Measurements from ENCODE around the gene SLC5A1. TPM values are rescaled to one million over a fixed set of nuclear protein-coding genes. Genes with fewer than 3 reads are reported as not detected.

SLC5A1 gene
- total RNA-seq, 4 donors from 2014 or later: 0.16 to 1.2 TPM; not detected in 2

GRCh38 chr22:32075997-32076760 is 33.1 kb downstream of the SLC5A1 start:
- no peak for TF ChIP-seq POLR2A (IDR thresholded peaks at IDR 0.05)
- TF ChIP-seq EP300 (IDR thresholded peaks at IDR 0.05): no peak
- TF ChIP-seq, protein P1, sequence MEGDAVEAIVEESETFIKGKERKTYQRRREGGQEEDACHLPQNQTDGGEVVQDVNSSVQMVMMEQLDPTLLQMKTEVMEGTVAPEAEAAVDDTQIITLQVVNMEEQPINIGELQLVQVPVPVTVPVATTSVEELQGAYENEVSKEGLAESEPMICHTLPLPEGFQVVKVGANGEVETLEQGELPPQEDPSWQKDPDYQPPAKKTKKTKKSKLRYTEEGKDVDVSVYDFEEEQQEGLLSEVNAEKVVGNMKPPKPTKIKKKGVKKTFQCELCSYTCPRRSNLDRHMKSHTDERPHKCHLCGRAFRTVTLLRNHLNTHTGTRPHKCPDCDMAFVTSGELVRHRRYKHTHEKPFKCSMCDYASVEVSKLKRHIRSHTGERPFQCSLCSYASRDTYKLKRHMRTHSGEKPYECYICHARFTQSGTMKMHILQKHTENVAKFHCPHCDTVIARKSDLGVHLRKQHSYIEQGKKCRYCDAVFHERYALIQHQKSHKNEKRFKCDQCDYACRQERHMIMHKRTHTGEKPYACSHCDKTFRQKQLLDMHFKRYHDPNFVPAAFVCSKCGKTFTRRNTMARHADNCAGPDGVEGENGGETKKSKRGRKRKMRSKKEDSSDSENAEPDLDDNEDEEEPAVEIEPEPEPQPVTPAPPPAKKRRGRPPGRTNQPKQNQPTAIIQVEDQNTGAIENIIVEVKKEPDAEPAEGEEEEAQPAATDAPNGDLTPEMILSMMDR (IDR thresholded peaks at IDR 0.05): no peak
- TF ChIP-seq POLR2AphosphoS5 (IDR thresholded peaks at IDR 0.05): no peak
- H3K9me3 ChIP-seq: no peaks in the 10 kb centered on the region
- no peak overlapping the region for H3K4me3 ChIP-seq
- H3K4me1 ChIP-seq: no peaks in the 10 kb centered on the region
- no peak overlapping the region for H3K27ac ChIP-seq
- H3K27me3 ChIP-seq: peaks cover 27% of the 10 kb centered on the region
- 64 to 85% methylated on average over 5 to 8 of the region's 10 CpGs for WGBS, 2 donors (ENCODE audit: low coverage in 1 of 2)
- ATAC-seq: no peak
- H3K36me3 ChIP-seq: no peaks in the 10 kb centered on the region

GRCh38 chr22:32076761-32077084 is 33.7 kb downstream of the SLC5A1 start:
- Histone ChIP-seq H3K4me3 (no peak overlapping the region), H3K27ac (no peak overlapping the region), H3K9me3 (no peaks in the 10 kb centered on the region), H3K27me3 (peaks cover 22% of the 10 kb centered on the region), H3K36me3 (no peaks in the 10 kb centered on the region), H3K4me1 (no peaks in the 10 kb centered on the region)
- TF ChIP-seq EP300 (IDR thresholded peaks at IDR 0.05): no peak
- no peak for TF ChIP-seq POLR2A (IDR thresholded peaks at IDR 0.05)
- no peak for TF ChIP-seq POLR2AphosphoS5 (IDR thresholded peaks at IDR 0.05)
- TF ChIP-seq, protein P1 (IDR thresholded peaks at IDR 0.05): no peak
- whole genome bisulfite sequencing, 2 donors (ENCODE audit: low coverage in 1 of 2): 17 to 23% methylated on average over 3 to 5 of the region's 6 CpGs
- no peak for ATAC-seq

DNA sequence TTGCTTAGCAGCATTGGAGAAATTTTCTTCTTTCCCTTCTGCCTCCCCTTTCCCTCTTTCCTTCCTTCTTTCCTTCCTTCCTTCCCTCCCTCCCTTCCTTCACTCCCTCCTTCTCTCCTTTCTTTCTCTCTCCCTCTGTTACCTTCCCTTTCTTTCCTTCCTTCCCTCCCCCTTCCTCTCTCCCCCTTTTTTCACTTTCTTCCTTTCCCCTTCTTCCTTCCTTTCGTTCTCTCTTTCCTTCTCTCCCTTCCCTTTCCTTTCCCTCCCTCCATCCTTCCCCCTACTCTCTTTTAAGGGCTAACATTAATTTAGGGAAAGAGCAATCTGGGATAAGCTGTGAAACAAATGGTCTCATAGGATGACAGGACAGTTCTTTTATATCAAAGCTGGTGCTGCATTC is 34.1 kb downstream of the SLC5A1 start:
- no peak overlapping the region for H3K27ac ChIP-seq
- no peak for TF ChIP-seq POLR2AphosphoS5 (IDR thresholded peaks at IDR 0.05)
- TF ChIP-seq, protein P1 (IDR thresholded peaks at IDR 0.05): no peak
- no peak for TF ChIP-seq EP300 (IDR thresholded peaks at IDR 0.05)
- no peak for TF ChIP-seq POLR2A (IDR thresholded peaks at IDR 0.05)
- no peak overlapping the region for H3K4me3 ChIP-seq
- WGBS, 2 donors (ENCODE audit: low coverage in 1 of 2): 50% methylated on average over 1 of the region's 1 CpG; no CpG with 5 or more reads in 1 of the 2 donors
- ATAC-seq: no peak
- no peaks in the 10 kb centered on the region for H3K36me3 ChIP-seq
- H3K9me3 ChIP-seq: no peaks in the 10 kb centered on the region
- H3K4me1 ChIP-seq: no peaks in the 10 kb centered on the region
- peaks cover 19% of the 10 kb centered on the region for H3K27me3 ChIP-seq

DNA sequence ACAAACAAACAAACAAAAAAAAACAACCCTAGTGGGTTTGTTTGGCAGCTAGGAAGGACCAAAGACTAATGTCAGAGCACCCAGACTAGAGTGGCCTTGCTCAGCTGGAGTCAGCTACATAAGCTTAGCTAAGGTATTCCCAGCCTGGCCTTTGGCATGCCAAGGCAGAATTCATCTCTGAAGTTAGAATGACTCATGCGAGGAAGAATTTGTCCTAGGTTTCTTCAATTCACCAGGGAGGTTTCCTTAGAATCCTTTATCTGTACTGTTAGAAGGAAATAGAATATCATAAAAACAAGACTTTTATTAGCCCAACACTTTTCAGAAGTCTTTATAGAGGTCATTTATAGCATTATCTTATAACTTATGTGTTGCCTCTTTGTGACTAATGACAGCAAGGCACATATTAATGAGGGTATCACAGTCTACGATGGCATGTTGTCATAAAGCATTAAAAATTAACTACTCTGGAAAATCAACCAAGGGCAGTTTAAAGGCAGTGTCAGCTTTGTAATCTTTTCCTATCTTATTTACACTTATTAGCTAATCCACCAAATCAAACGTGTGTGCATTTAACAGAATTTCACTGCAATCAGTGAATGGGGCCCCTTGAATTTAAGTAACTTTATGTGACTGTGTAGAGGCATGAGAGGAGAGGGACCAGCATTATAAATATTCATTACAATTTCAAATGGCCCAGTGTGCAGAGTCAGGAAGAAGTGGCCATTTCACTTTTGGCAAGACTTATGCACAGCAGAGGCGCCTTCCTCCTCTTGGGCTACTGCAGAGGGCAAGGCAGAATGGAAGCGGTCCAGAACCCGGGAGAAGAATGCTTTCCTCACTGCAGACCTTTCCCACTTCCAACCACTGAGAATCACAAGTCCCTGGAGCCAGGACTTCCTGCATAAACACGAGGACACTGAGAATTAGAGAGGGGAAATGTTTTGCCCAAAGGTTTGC is 36.3 kb downstream of the SLC5A1 start:
- Histone ChIP-seq H3K27ac (no peak overlapping the region), H3K4me3 (no peak overlapping the region), H3K36me3 (no peaks in the 10 kb centered on the region), H3K9me3 (no peaks in the 10 kb centered on the region), H3K4me1 (no peaks in the 10 kb centered on the region), H3K27me3 (peaks cover 15% of the 10 kb centered on the region)
- TF ChIP-seq, protein P1 (IDR thresholded peaks at IDR 0.05): no peak
- no peak for TF ChIP-seq POLR2A (IDR thresholded peaks at IDR 0.05)
- ATAC-seq: no peak
- 41 to 54% methylated on average over 5 to 7 of the region's 7 CpGs for WGBS, 2 donors (ENCODE audit: low coverage in 1 of 2)

All from gastroesophageal sphincter (tissue), 4 donors.